Left lung (tissue), 10 donors: ENCODE measurements around the gene SAG. TPM values are rescaled to one million over a fixed set of nuclear protein-coding genes. Genes with fewer than 3 reads are reported as not detected.

Source experiments
- ATAC-seq: fragments of 200-7000 bp; cut with Tn5 transposase; one replicate; pipeline ENCODE4 v1.9.1; 2020; ENCODE audit warnings: moderate library complexity
- DNase-seq, 4 donors: peaks; one replicate each; pipeline ENCODE4 v3.0.0-alpha.2; 2013 to 2020
- H3K27ac ChIP-seq, 2 donors: fragments of 200-600 bp; sonication (generic) in 1 of 2; one replicate each; pipeline versions ENCODE4 v1.5.0 to v1.8.0; 2020 to 2021
- H3K27me3 ChIP-seq, 2 donors: fragments of 200-600 bp; sonication (generic) in 1 of 2; one replicate each; pipeline versions ENCODE4 v1.5.0 to v1.8.0; 2020 to 2021
- H3K36me3 ChIP-seq, 2 donors: fragments of 200-600 bp; sonication (generic) in 1 of 2; one replicate each; pipeline versions ENCODE4 v1.5.0 to v1.8.0; 2020 to 2021
- H3K4me1 ChIP-seq, 2 donors: fragments of 200-600 bp; one replicate each; pipeline ENCODE4 v1.8.0; 2021
- H3K4me3 ChIP-seq, 2 donors: fragments of 200-600 bp; sonication (generic) in 1 of 2; one replicate each; pipeline versions ENCODE4 v1.5.0 to v1.8.0; 2020 to 2021; ENCODE audit warnings: mild to moderate bottlenecking in 1 of 2
- H3K9me3 ChIP-seq, 2 donors: fragments of 200-600 bp; sonication (generic) in 1 of 2; one replicate each; pipeline versions ENCODE4 v1.5.0 to v1.8.0; 2020 to 2021
- CTCF ChIP-seq, 2 donors: fragments of 200-600 bp; sonication (generic) in 1 of 2; IDR thresholded peaks; one replicate each; pipeline versions ENCODE4 v1.5.0 to v1.8.0; 2021; ENCODE audit warnings: antibody characterized with exemption in 2 of 2
- intact Hi-C, 2 donors: fragments of 100-400 bp; cut with DNase I; formaldehyde crosslinking; loops; one replicate each; pipeline versions ENCODE4 v1.11.2 to v1.14.2; 2022
- polyA plus RNA-seq, 6 donors: library from polyadenylated mRNA; unstranded; fragments of 120-200 nt; gene quantifications; one replicate each; pipeline ENCODE4 v1.2.1, GENCODE V29; 2013; ENCODE audit not compliant: insufficient read length in 6 of 6
- total RNA-seq, 2 donors: library from RNA; stranded (reverse); fragmentation: NEBNext Ultra II Directional; extraction: Animal tissue kit (Norgen Biotek cat#: 25700); gene quantifications; one replicate each; pipeline ENCODE4 v1.2.1, GENCODE V29; 2021
- donor health status: DM: no; HTN: yes; CAD: no.
- donor health status: DM: no; HTN: no; CAD: no.

Gene SAG
- total and polyA plus RNA-seq, 8 donors: 0.08 to 0.24 (median 0.19) TPM; not detected in 2

- Histone ChIP-seq H3K4me3 (no peak overlapping the region), H3K4me1 (peaks cover 21 to 53% of the 10 kb centered on the region in 2 donors), H3K27ac (no peak overlapping the region), H3K9me3 (no peaks in the 10 kb centered on the region), H3K36me3 (peaks cover 0 to 11% of the 10 kb centered on the region in 2 donors), H3K27me3 (no peaks in the 10 kb centered on the region)
- ATAC-seq (peak; percentile 39), DNase-seq (peak in 1 of 4 donors; percentile 50)
- intact Hi-C loops: no loop called here
- TF ChIP-seq CTCF (IDR thresholded peaks at IDR 0.05): no peak
Measured at GRCh38 chr2:233384811-233385488, 77.3 kb downstream of the SAG start.

- DNase-seq: peak in 2 of 4 donors; percentile 10 to 21
- intact Hi-C loops: no loop called here
- no peak overlapping the region for H3K4me3 ChIP-seq
Measured at GRCh38 chr2:233385489-233386044, 78.0 kb downstream of the SAG start.

GRCh38 chr2:233386382-233387041 lies 78.9 kb downstream of the SAG start:
- no peak for TF ChIP-seq CTCF (IDR thresholded peaks at IDR 0.05)
- peak overlapping the region in 1 of 2 donors; percentile 89 for H3K27ac ChIP-seq
- H3K27me3 ChIP-seq: no peaks in the 10 kb centered on the region
- DNase-seq: peak in 2 of 4 donors; percentile 16 to 25
- ATAC-seq: peak; percentile 57
- intact Hi-C loops: no loop called here
- peaks cover 0 to 26% of the 10 kb centered on the region in 2 donors for H3K36me3 ChIP-seq
- no peak overlapping the region for H3K4me3 ChIP-seq
- H3K9me3 ChIP-seq: no peaks in the 10 kb centered on the region
- H3K4me1 ChIP-seq: peaks cover 21 to 45% of the 10 kb centered on the region in 2 donors

More at GRCh38 chr2:233385489-233386044, 78.0 kb downstream of the SAG start:
- ATAC-seq: no peak
- peaks cover 0 to 17% of the 10 kb centered on the region in 2 donors for H3K36me3 ChIP-seq
- H3K4me1 ChIP-seq: peaks cover 21 to 53% of the 10 kb centered on the region in 2 donors
- no peak overlapping the region for H3K27ac ChIP-seq
- TF ChIP-seq CTCF (IDR thresholded peaks at IDR 0.05): no peak
- no peaks in the 10 kb centered on the region for H3K27me3 ChIP-seq
- H3K9me3 ChIP-seq: no peaks in the 10 kb centered on the region

GRCh38 chr2:233387225-233387624 lies 79.6 kb downstream of the SAG start:
- Histone ChIP-seq H3K27ac (peak overlapping the region; percentile 3 to 89), H3K9me3 (no peaks in the 10 kb centered on the region), H3K4me3 (no peak overlapping the region), H3K4me1 (peaks cover 21 to 38% of the 10 kb centered on the region in 2 donors), H3K36me3 (peaks cover 0 to 34% of the 10 kb centered on the region in 2 donors), H3K27me3 (no peaks in the 10 kb centered on the region)
- intact Hi-C loops: no loop called here
- ATAC-seq (peak; percentile 30), DNase-seq (no peak)
- TF ChIP-seq CTCF (IDR thresholded peaks at IDR 0.05): no peak
